MCF 10A (cell line): ENCODE measurements around the gene NPR2. TPM values are rescaled to one million over a fixed set of nuclear protein-coding genes. Genes with fewer than 3 reads are reported as not detected.

ENCODE experiments used
- BruUV-seq: library from RNA; stranded (reverse); fragments of 400-500 nt; replicated peaks from 2 replicates; lab custom pipeline; 2021; lab: Mats Ljungman, UMichigan
- CTCF ChIA-PET: fragments of 300-600 bp; sonication (Branson Sonifier 250); formaldehyde crosslinking; extraction: SDS; loops from one replicate; lab custom pipeline; 2021; ENCODE audit warnings: antibody characterized with exemption, inconsistent platforms; lab: Yijun Ruan, JAX
- POLR2A ChIA-PET: fragments of 300-600, 350-650 bp; sonication (Branson Sonifier 250); formaldehyde crosslinking; extraction: SDS; loops from one replicate; lab custom pipeline; 2020; ENCODE audit warnings: antibody characterized with exemption, inconsistent platforms; lab: Yijun Ruan, JAX
- DNase-seq: peaks from one replicate; pipeline ENCODE4 v3.0.0-alpha.2; 2018; ENCODE audit not compliant: unreplicated experiment
- H3K27ac Mint-ChIP-seq: one replicate; pipeline ENCODE4 v1.8.0; 2022; ENCODE audit warnings: mild to moderate bottlenecking, low read depth, mixed read lengths; ENCODE audit not compliant: unreplicated experiment
- H3K27me3 Mint-ChIP-seq: one replicate; pipeline ENCODE4 v1.8.0; 2022; ENCODE audit warnings: mixed read lengths; ENCODE audit not compliant: insufficient read depth, unreplicated experiment
- H3K36me3 Mint-ChIP-seq: one replicate; pipeline ENCODE4 v1.8.0; 2022; ENCODE audit warnings: mild to moderate bottlenecking, moderate library complexity, mixed read lengths; ENCODE audit not compliant: insufficient read depth, unreplicated experiment
- H3K4me1 Mint-ChIP-seq: one replicate; pipeline ENCODE4 v1.8.0; 2022; ENCODE audit warnings: mixed read lengths; ENCODE audit not compliant: insufficient read depth, unreplicated experiment
- H3K4me3 Mint-ChIP-seq: one replicate; pipeline ENCODE4 v1.8.0; 2022; ENCODE audit warnings: mild to moderate bottlenecking, moderate library complexity, mixed read lengths; ENCODE audit not compliant: unreplicated experiment
- H3K9me3 Mint-ChIP-seq: one replicate; pipeline ENCODE4 v1.8.0; 2022; ENCODE audit warnings: mixed read lengths; ENCODE audit not compliant: unreplicated experiment
- CTCF ChIP-seq: fragments of 200-600 bp; IDR thresholded peaks from one replicate; pipeline ENCODE4 v1.8.0; 2022; ENCODE audit warnings: antibody characterized with exemption, mild to moderate bottlenecking; ENCODE audit not compliant: unreplicated experiment
- intact Hi-C: fragments of 100-400 bp; cut with micrococcal nuclease; formaldehyde crosslinking; loops from 2 replicates; pipeline ENCODE4 v1.14.1; 2022
- total RNA-seq: library from RNA; stranded (reverse); gene quantifications from 2 replicates; pipeline ENCODE4 v1.2.3, GENCODE V29; 2022

NPR2 gene
- total RNA-seq, 1 experiment from 2014 or later = 5.7 TPM

DNA sequence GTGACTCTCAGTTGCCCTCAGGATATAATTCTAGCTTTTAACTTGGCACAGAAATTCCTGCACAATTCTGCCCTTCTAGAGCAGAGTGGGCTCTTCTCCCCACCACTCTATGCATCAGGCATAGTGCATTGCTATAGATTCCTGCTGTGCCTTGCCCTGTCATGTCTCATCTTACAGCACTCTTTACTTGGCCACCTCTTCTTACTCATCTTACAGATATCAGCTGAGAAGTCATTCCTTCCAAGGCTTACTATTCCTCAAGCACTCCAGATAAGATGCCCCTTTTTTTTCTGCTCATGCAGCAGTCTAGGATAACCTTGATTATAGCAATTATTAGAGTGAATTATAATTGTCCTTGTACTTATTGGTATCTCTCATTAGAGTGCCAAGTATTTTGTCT is 31.5 kb downstream of the NPR2 start:
- no peak overlapping the region for H3K4me3 Mint-ChIP-seq
- CTCF ChIA-PET = interaction anchor here (0.9 to 1.9 kb wide), 4 partner anchors 9 to 59 kb away, joined by 3 to 6 read pairs (median 5); no protein-coding TSS in a partner anchor
- DNase-seq = no peak
- no peak overlapping the region for H3K27ac Mint-ChIP-seq
- H3K9me3 Mint-ChIP-seq = no peaks in the 10 kb centered on the region
- no TSS peak for BruUV-seq
- intact Hi-C loops = no loop called here
- H3K27me3 Mint-ChIP-seq = peaks cover 6% of the 10 kb centered on the region
- no peak for TF ChIP-seq CTCF
- H3K4me1 Mint-ChIP-seq = peaks cover 29% of the 10 kb centered on the region
- no peaks in the 10 kb centered on the region for H3K36me3 Mint-ChIP-seq
- POLR2A ChIA-PET = interaction anchor here (0.6 to 0.9 kb wide), 3 partner anchors 9 to 80 kb away, joined by 3 to 5 read pairs (median 3); partner anchors contain the start of gene HINT2

DNA sequence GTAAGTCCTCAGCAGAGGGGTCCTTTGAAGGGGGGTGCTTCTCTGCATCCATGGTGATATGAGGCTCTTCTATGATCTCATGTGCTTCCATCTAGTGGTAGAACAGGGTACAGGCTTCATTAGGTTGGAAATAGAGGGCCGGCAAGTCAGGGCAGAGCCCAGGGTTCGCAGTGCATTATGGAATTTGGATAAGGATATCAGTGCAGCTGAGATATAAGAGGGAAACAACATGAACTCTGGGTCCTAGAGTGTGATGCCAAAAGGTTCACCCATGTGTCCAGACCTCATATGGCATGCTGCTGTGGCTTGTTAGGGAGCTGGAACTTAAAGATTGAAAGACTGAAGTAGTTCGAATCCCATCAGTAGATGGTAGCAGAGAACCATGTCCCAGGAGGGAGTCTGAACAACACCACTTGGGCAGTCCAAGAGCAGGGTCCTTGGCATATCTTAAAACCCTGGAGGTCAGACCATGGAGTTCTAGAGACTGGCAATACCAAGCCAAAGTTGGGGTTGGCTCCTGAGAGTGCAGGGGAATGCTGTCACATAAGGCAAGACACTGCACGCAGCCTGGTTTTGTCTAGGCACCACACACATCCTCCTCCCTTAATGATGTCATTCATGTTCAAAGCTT is 34.8 kb downstream of the NPR2 start:
- Mint-ChIP-seq H3K4me1 (peaks cover 40% of the 10 kb centered on the region), H3K27ac (peak overlapping the region; percentile 46), H3K27me3 (no peaks in the 10 kb centered on the region), H3K4me3 (no peak overlapping the region), H3K36me3 (no peaks in the 10 kb centered on the region), H3K9me3 (no peaks in the 10 kb centered on the region)
- ChIA-PET CTCF (interaction anchor here (0.6 to 3.5 kb wide), 35 partner anchors 9 to 666 kb away, joined by 3 to 15 read pairs (median 4); partner anchors contain the start of genes CLTA, HINT2, HRCT1 and SPAAR), POLR2A (interaction anchor here (0.5 to 2.4 kb wide), 7 partner anchors 12 to 81 kb away, joined by 3 to 14 read pairs (median 4); partner anchors contain the start of genes HINT2 and SPAG8)
- intact Hi-C loops = loop anchor here (1.0 kb wide), 2 partner anchors 36 to 56 kb away; no protein-coding TSS in a partner anchor
- BruUV-seq = no TSS peak
- TF ChIP-seq CTCF = peak; percentile 60
- peak; percentile 73 for DNase-seq

DNA sequence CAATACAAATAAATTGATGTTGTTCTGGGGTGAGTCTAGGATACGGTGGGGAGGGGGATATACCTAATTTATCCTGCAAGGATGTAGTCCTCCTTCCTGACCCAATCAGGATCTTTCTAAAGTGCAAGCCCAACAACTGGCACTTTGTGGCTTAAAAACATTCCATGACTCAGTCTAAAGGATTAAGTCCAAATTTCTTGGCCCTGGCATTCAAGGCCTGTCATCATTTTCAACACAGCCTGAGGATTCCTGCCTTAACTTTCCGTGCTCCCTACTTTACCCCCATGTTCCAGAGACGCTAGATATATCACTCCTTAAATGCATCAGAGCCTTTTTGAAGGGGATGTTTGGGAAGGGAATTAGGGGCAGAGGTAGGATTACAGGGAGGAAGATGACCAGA is 36.1 kb downstream of the NPR2 start:
- Mint-ChIP-seq H3K27ac (peak overlapping the region; percentile 52), H3K4me1 (peaks cover 40% of the 10 kb centered on the region), H3K9me3 (no peaks in the 10 kb centered on the region), H3K4me3 (peak overlapping the region; percentile 81), H3K27me3 (no peaks in the 10 kb centered on the region), H3K36me3 (no peaks in the 10 kb centered on the region)
- intact Hi-C loops = no loop called here
- ChIA-PET CTCF (interaction anchor here (1.0 to 3.5 kb wide), 6 partner anchors 11 to 88 kb away, joined by 3 to 15 read pairs (median 6); partner anchors contain the start of gene SPAAR), POLR2A (interaction anchor here (0.5 to 2.1 kb wide), 2 partner anchors 80 to 86 kb away, joined by 3 to 11 read pairs; no protein-coding TSS in a partner anchor)
- no TSS peak for BruUV-seq
- DNase-seq = peak; percentile 31
- no peak for TF ChIP-seq CTCF

GRCh38 chr9:35828716-35829083 is 37.3 kb downstream of the NPR2 start, which contains the start of gene FAM221B:
Gene FAM221B, minus strand, starts transcription at chr9:35828732. Its CDS starts 2,571 bp downstream, at chr9:35826161.
- CTCF ChIA-PET = interaction anchor here (0.9 kb wide), 1 partner anchor 36 kb away, joined by 5 read pairs; no protein-coding TSS in a partner anchor
- Mint-ChIP-seq H3K4me1 (peaks cover 40% of the 10 kb centered on the region), H3K9me3 (no peaks in the 10 kb centered on the region), H3K36me3 (no peaks in the 10 kb centered on the region), H3K27ac (peak within 1 kb of the TSS; percentile 71), H3K4me3 (peak within 1 kb of the TSS; percentile 81), H3K27me3 (no peaks in the 10 kb centered on the region)
- BruUV-seq = no TSS peak
- POLR2A ChIA-PET = interaction anchor here (0.9 to 1.2 kb wide), 6 partner anchors 12 to 54 kb away, joined by 3 to 6 read pairs (median 3); partner anchors contain the start of gene HINT2
- DNase-seq = no peak
- intact Hi-C loops = no loop called here
- TF ChIP-seq CTCF = no peak
